HG02973 (cell line): ENCODE measurements around the gene MGMT.

Experiments
- ATAC-seq: cut with Tn5 transposase; IDR thresholded peaks from one replicate; pipeline ENCODE4 v1.9.1; 2021; ENCODE audit warnings: moderate library complexity; ENCODE audit not compliant: unreplicated experiment

The MGMT gene

GRCh38 chr10:129541200-129541599 lies 74.2 kb downstream of the MGMT start:
- ATAC-seq: no peak

- no peak for ATAC-seq
Measured at GRCh38 chr10:129541748-129542487, 74.9 kb downstream of the MGMT start.

GRCh38 chr10:129542589-129542988 lies 75.5 kb downstream of the MGMT start:
- ATAC-seq: no peak

GRCh38 chr10:129544205-129545202 lies 77.5 kb downstream of the MGMT start:
- ATAC-seq: no peak

- ATAC-seq: no peak
Measured at GRCh38 chr10:129545261-129545660, 78.2 kb downstream of the MGMT start.

- ATAC-seq: no peak
Measured at GRCh38 chr10:129546106-129546505, 79.1 kb downstream of the MGMT start.

GRCh38 chr10:129547608-129548007 lies 80.6 kb downstream of the MGMT start:
- ATAC-seq: no peak

- no peak for ATAC-seq
Measured at GRCh38 chr10:129548600-129548999, 81.6 kb downstream of the MGMT start.

GRCh38 chr10:129550076-129550475 lies 83.0 kb downstream of the MGMT start:
- ATAC-seq: no peak

- ATAC-seq: no peak
Measured at GRCh38 chr10:129550658-129551057, 83.6 kb downstream of the MGMT start.

GRCh38 chr10:129552119-129552518 lies 85.1 kb downstream of the MGMT start:
- ATAC-seq: no peak

- no peak for ATAC-seq
Measured at GRCh38 chr10:129553928-129554327, 86.9 kb downstream of the MGMT start.

- ATAC-seq: no peak
Measured at GRCh38 chr10:129556316-129556715, 89.3 kb downstream of the MGMT start.

GRCh38 chr10:129560361-129560760 lies 93.3 kb downstream of the MGMT start:
- no peak for ATAC-seq

GRCh38 chr10:129562487-129562886 lies 95.4 kb downstream of the MGMT start:
- no peak for ATAC-seq

- ATAC-seq: no peak
Measured at GRCh38 chr10:129564923-129565322, 97.9 kb downstream of the MGMT start.

- no peak for ATAC-seq
Measured at GRCh38 chr10:129568583-129569344, 101.7 kb downstream of the MGMT start.

- no peak for ATAC-seq
Measured at GRCh38 chr10:129570185-129570584, 103.1 kb downstream of the MGMT start.

- no peak for ATAC-seq
Measured at GRCh38 chr10:129579228-129579627, 112.2 kb downstream of the MGMT start.

- no peak for ATAC-seq
Measured at GRCh38 chr10:129580010-129580409, 113.0 kb downstream of the MGMT start.

GRCh38 chr10:129580901-129581300 lies 113.9 kb downstream of the MGMT start:
- ATAC-seq: no peak
